ENCODE data around the gene MTX2. TPM values are rescaled to one million over a fixed set of nuclear protein-coding genes. Genes with fewer than 3 reads are reported as not detected.

Gene MTX2
- total RNA-seq, 1 experiment from 2014 or later: 28.7 TPM

GRCh38 chr2:176321916-176322315, 52.7 kb downstream of the MTX2 start:
- CTCF ChIA-PET: no interaction called here
- TF ChIP-seq, protein P1, sequence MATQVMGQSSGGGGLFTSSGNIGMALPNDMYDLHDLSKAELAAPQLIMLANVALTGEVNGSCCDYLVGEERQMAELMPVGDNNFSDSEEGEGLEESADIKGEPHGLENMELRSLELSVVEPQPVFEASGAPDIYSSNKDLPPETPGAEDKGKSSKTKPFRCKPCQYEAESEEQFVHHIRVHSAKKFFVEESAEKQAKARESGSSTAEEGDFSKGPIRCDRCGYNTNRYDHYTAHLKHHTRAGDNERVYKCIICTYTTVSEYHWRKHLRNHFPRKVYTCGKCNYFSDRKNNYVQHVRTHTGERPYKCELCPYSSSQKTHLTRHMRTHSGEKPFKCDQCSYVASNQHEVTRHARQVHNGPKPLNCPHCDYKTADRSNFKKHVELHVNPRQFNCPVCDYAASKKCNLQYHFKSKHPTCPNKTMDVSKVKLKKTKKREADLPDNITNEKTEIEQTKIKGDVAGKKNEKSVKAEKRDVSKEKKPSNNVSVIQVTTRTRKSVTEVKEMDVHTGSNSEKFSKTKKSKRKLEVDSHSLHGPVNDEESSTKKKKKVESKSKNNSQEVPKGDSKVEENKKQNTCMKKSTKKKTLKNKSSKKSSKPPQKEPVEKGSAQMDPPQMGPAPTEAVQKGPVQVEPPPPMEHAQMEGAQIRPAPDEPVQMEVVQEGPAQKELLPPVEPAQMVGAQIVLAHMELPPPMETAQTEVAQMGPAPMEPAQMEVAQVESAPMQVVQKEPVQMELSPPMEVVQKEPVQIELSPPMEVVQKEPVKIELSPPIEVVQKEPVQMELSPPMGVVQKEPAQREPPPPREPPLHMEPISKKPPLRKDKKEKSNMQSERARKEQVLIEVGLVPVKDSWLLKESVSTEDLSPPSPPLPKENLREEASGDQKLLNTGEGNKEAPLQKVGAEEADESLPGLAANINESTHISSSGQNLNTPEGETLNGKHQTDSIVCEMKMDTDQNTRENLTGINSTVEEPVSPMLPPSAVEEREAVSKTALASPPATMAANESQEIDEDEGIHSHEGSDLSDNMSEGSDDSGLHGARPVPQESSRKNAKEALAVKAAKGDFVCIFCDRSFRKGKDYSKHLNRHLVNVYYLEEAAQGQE (IDR thresholded peaks at IDR 0.05; ENCODE audit: insufficient read depth in 1 of 2, low read depth in 2 of 2, low read length in 1 of 2): no peak
- TF ChIP-seq SIN3A (IDR thresholded peaks at IDR 0.05; ENCODE audit: borderline replicate concordance, insufficient read depth, low read depth, low read length) (no peak), POLR2AphosphoS5 (IDR thresholded peaks at IDR 0.05; ENCODE audit: low read depth, low read length) (no peak), TCF7L2 (IDR thresholded peaks at IDR 0.05; ENCODE audit: low read depth, low read length) (no peak)
- TF ChIP-seq, protein P2, sequence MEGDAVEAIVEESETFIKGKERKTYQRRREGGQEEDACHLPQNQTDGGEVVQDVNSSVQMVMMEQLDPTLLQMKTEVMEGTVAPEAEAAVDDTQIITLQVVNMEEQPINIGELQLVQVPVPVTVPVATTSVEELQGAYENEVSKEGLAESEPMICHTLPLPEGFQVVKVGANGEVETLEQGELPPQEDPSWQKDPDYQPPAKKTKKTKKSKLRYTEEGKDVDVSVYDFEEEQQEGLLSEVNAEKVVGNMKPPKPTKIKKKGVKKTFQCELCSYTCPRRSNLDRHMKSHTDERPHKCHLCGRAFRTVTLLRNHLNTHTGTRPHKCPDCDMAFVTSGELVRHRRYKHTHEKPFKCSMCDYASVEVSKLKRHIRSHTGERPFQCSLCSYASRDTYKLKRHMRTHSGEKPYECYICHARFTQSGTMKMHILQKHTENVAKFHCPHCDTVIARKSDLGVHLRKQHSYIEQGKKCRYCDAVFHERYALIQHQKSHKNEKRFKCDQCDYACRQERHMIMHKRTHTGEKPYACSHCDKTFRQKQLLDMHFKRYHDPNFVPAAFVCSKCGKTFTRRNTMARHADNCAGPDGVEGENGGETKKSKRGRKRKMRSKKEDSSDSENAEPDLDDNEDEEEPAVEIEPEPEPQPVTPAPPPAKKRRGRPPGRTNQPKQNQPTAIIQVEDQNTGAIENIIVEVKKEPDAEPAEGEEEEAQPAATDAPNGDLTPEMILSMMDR (IDR thresholded peaks at IDR 0.05): no peak
- BruUV-seq (replicated peaks): no TSS peak

GRCh38 chr2:176324862-176325261, 55.6 kb downstream of the MTX2 start:
- intact Hi-C loops (cut with micrococcal nuclease; ENCODE audit: unreplicated experiment): no loop called here
- BruUV-seq (replicated peaks): no TSS peak
- no peak overlapping the region for H3K4me3 ChIP-seq (ENCODE audit: low read depth in 2 of 2, low read length in 2 of 2)
- H3K4me1 ChIP-seq (ENCODE audit: control insufficient read depth, insufficient read depth, low read length): no peaks in the 10 kb centered on the region
- H3K27me3 ChIP-seq (ENCODE audit: control insufficient read depth, insufficient read depth, low read length): no peaks in the 10 kb centered on the region
- H3K9me3 ChIP-seq (ENCODE audit: control insufficient read depth, insufficient read depth, low read depth, low read length): no peaks in the 10 kb centered on the region
- POLR2A ChIA-PET: no interaction called here
- DNase-seq (ENCODE audit: low read depth, low spot score): no peak
- peaks cover 2% of the 10 kb centered on the region for H3K36me3 ChIP-seq (ENCODE audit: control insufficient read depth, insufficient read depth, low read length)
- in situ Hi-C loops (cut with HindIII; ENCODE audit: low pct_unique_long_range_greater_than_20kb, low sequenced_read_pairs): no loop called here
- CTCF ChIA-PET: no interaction called here
- TF ChIP-seq POLR2AphosphoS5 (IDR thresholded peaks at IDR 0.05; ENCODE audit: low read depth, low read length) (no peak), SIN3A (IDR thresholded peaks at IDR 0.05; ENCODE audit: borderline replicate concordance, insufficient read depth, low read depth, low read length) (no peak), TCF7L2 (IDR thresholded peaks at IDR 0.05; ENCODE audit: low read depth, low read length) (no peak)
- TF ChIP-seq, protein P1 (IDR thresholded peaks at IDR 0.05; ENCODE audit: insufficient read depth in 1 of 2, low read depth in 2 of 2, low read length in 1 of 2): no peak
- no peak overlapping the region for H3K27ac ChIP-seq (ENCODE audit: low read length)
- ATAC-seq: no peak

More at GRCh38 chr2:176321916-176322315, 52.7 kb downstream of the MTX2 start:
- Histone ChIP-seq H3K27me3 (ENCODE audit: control insufficient read depth, insufficient read depth, low read length) (no peaks in the 10 kb centered on the region), H3K4me1 (ENCODE audit: control insufficient read depth, insufficient read depth, low read length) (no peaks in the 10 kb centered on the region), H3K36me3 (ENCODE audit: control insufficient read depth, insufficient read depth, low read length) (no peaks in the 10 kb centered on the region; the same call in 1 of the 2 replicates), H3K27ac (ENCODE audit: low read length) (no peak overlapping the region), H3K4me3 (ENCODE audit: low read depth in 2 of 2, low read length in 2 of 2) (no peak overlapping the region), H3K9me3 (ENCODE audit: control insufficient read depth, insufficient read depth, low read depth, low read length) (no peaks in the 10 kb centered on the region)
- no peak for ATAC-seq
- POLR2A ChIA-PET: no interaction called here
- in situ Hi-C loops (cut with HindIII; ENCODE audit: low pct_unique_long_range_greater_than_20kb, low sequenced_read_pairs): no loop called here
- DNase-seq (ENCODE audit: low read depth, low spot score): no peak
- intact Hi-C loops (cut with micrococcal nuclease; ENCODE audit: unreplicated experiment): no loop called here

Measured in Panc1 (cell line).